Measurements from ENCODE around the gene RAB27B.

RAB27B gene, protein sequence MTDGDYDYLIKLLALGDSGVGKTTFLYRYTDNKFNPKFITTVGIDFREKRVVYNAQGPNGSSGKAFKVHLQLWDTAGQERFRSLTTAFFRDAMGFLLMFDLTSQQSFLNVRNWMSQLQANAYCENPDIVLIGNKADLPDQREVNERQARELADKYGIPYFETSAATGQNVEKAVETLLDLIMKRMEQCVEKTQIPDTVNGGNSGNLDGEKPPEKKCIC

DNA sequence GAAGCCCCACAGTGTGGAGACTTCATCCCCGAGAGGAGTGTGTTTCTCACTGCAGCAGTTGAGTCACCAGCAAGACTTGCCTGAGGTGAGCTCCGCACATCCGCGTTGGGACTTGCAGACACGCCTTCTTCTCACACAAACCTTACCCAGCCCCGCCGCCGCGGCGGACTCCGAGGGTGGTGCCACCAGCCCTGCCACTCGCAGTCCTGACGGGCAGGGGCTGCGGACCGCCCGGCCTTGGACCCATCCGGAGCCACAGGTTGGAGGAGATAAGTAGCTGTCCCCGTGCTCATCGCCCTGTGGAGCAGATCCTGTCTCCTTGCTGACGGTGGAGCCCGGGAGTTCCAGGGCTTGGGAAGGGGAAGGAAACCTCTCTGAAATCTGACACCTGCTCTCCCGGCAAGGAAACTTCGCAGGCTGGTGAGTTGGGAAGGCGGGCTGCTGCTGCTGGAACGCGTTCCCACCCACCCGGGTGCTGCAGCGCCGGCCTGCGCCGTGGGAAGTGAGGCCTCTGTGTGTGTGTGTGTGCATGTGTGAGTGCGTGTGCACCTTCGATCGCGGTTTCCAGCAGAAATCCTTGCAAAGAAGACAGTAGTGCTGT, at the start of gene RAB27B:
RAB27B (plus strand) TSS at position 197 of the 601 bp plus-strand sequence. CDS start 49,109 bp downstream, outside the sequence.
- peak within 1 kb of the TSS; percentile 52 to 69 for H3K4me3 ChIP-seq (replicated peaks in 1 of 2; ENCODE audit: low read depth in 2 of 2, low read length in 2 of 2)
- DNase-seq (ENCODE audit: low read depth in 2 of 2) = peak; percentile 83 to 89
- TF ChIP-seq, protein P1, sequence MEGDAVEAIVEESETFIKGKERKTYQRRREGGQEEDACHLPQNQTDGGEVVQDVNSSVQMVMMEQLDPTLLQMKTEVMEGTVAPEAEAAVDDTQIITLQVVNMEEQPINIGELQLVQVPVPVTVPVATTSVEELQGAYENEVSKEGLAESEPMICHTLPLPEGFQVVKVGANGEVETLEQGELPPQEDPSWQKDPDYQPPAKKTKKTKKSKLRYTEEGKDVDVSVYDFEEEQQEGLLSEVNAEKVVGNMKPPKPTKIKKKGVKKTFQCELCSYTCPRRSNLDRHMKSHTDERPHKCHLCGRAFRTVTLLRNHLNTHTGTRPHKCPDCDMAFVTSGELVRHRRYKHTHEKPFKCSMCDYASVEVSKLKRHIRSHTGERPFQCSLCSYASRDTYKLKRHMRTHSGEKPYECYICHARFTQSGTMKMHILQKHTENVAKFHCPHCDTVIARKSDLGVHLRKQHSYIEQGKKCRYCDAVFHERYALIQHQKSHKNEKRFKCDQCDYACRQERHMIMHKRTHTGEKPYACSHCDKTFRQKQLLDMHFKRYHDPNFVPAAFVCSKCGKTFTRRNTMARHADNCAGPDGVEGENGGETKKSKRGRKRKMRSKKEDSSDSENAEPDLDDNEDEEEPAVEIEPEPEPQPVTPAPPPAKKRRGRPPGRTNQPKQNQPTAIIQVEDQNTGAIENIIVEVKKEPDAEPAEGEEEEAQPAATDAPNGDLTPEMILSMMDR (IDR thresholded peaks at IDR 0.05; ENCODE audit: low read depth, low read length) = no peak

DNA sequence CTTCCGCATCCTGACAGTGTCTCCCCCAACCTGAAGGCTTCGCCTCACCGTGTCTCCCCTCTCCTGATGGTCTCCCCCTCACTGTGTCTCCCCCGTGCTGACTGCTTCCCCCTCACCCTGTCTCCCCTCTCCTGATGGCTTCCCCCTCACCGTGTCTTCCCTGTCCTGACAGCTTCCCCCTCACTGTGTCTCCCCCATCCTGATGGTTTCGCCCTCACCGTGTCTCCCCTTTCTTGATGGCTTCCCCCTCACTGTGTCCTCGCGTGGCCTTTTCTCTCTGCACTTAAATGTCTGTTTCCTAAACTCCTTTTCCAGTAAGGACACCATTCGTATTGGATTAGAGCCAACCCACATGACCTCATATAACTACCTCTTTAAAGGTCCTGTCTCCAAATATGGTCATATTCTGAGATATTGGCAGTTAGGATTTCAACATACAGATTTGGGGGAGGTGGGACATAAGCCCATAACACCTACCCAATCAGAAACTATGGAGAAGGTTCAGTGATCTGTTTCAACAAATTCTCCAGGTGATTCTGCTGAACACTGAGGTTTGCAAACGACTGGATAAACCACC, 47.9 kb upstream of the RAB27B start:
- DNase-seq (ENCODE audit: low read depth in 2 of 2) = peak in 1 of 2 donors; percentile 3
- no peak overlapping the region for H3K4me3 ChIP-seq (replicated peaks in 1 of 2; ENCODE audit: low read depth in 2 of 2, low read length in 2 of 2)
- TF ChIP-seq, protein P1 (IDR thresholded peaks at IDR 0.05; ENCODE audit: low read depth, low read length) = no peak

DNA sequence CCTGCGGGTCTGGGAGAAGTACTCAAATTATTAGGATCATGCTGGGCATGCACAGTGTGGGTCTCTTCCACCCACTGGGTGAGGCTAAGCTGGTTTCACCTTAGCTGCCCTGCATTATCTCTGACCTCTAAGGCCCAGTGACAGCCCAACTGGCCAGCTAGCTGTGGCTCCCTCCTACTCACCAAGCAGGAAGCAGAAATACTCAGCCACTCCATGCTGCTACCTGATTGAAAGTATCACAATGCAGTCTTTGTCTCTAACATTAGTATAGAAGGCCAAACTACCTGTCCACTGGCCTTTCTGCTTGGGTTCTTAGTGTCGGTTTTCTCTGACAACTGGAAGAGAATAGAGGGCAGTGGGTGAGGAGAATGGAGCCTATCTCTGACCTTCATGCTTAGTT, 47.3 kb upstream of the RAB27B start:
- TF ChIP-seq, protein P1 (IDR thresholded peaks at IDR 0.05; ENCODE audit: low read depth, low read length) = no peak
- H3K4me3 ChIP-seq (replicated peaks in 1 of 2; ENCODE audit: low read depth in 2 of 2, low read length in 2 of 2) = no peak overlapping the region
- DNase-seq (ENCODE audit: low read depth in 2 of 2) = no peak

DNA sequence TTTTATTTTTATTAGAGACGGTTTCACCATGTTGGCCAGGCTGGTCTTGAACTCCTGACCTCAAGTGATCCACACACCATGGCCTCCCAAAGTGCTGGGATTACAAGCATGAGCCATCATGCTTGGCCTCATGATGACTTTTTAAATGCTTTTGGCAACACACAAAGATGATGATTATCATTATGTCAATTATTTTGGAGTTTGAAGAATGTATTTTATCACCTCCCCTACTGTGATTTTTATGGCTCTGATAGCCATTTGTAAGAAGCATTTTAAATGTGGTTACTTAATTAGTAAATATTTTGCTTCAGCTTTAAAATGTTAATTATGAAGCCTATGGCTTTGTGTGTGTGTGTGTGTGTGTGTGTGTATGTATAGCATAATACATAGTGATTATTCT, 45.1 kb upstream of the RAB27B start:
- no peak for DNase-seq (ENCODE audit: low read depth in 2 of 2)
- no peak overlapping the region for H3K4me3 ChIP-seq (replicated peaks in 1 of 2; ENCODE audit: low read depth in 2 of 2, low read length in 2 of 2)
- TF ChIP-seq, protein P1 (IDR thresholded peaks at IDR 0.05; ENCODE audit: low read depth, low read length) = no peak

DNA sequence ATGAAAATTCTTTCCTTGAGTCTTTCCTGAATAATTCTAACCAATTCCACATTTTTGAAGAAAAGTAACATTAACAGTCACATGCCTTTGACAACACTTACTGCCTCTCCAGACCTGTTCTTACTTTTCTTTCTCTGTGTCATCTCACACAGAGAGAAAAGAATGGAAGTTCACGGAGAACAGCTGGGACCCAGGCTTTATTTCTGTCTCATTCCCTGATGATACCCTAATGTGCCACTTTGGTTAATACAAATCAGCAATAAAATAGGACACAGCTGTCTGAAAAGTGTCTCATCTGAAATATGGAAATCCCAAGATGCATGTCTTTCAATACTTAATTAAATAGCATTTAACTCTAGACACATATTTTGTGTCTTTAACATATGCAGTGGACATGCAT, 42.1 kb upstream of the RAB27B start:
- TF ChIP-seq, protein P1 (IDR thresholded peaks at IDR 0.05; ENCODE audit: low read depth, low read length) = no peak
- H3K4me3 ChIP-seq (replicated peaks in 1 of 2; ENCODE audit: low read depth in 2 of 2, low read length in 2 of 2) = no peak overlapping the region
- no peak for DNase-seq (ENCODE audit: low read depth in 2 of 2)

DNA sequence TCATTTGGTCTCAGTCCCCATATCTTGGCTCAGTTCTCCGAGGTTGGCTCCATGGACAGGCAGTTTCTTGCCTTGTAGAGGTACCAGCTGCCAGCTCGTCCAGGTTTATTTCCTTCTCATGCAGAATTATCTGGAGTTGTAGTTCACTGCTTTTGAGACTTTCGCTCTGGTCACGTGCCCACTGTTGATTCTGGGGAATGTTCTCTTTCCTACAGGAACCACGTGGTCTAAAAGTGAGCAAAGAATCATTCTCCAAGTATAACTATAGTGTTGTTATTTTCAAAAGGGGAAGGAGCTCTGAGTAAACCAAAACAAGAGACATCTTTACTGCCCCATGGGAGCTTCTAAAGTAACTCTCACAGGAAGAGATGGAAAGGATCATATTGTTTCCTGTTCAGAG, 41.2 kb upstream of the RAB27B start:
- peak in 1 of 2 donors; percentile 35 for DNase-seq (ENCODE audit: low read depth in 2 of 2)
- TF ChIP-seq, protein P1 (IDR thresholded peaks at IDR 0.05; ENCODE audit: low read depth, low read length) = no peak
- no peak overlapping the region for H3K4me3 ChIP-seq (replicated peaks in 1 of 2; ENCODE audit: low read depth in 2 of 2, low read length in 2 of 2)

All from cardiac fibroblast (primary cell).